HG02610 (cell line): Measurements from ENCODE around the gene TRIM7.
A peak's percentile ranks its signal among the peaks of the same experiment; 100 is the strongest.
"Not testable (repeated sequence)": the region's sequence is repeated elsewhere in the genome, so short reads cannot be mapped to it uniquely, and the experiment has no call there.

Experiments
- ATAC-seq: cut with Tn5 transposase; IDR thresholded peaks from one replicate; pipeline ENCODE4 v1.9.1; 2021; ENCODE audit warnings: mild to moderate bottlenecking, moderate library complexity; ENCODE audit not compliant: unreplicated experiment

Gene TRIM7

GRCh38 chr5:181194489-181195248 is 10.3 kb downstream of the TRIM7 start:
- no peak for ATAC-seq

DNA sequence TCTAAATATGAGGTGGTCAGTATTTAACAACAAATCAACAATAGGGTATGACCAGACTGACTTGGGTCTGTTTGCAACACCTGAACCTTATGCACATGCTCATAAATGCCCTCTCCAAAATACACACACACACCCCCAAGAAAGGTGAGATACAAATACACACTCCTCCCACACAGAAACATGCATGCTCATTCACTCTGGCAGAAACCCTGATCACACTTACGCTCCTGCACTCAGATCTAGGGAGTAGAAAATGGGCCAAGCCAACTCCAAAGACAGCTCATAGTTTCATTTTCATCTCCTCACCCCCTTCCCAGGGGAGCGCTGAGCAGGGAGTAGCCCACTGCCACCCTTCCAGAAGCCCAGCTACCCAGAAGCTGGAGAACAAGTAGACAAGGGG is 11.3 kb downstream of the TRIM7 start:
- ATAC-seq: no peak

DNA sequence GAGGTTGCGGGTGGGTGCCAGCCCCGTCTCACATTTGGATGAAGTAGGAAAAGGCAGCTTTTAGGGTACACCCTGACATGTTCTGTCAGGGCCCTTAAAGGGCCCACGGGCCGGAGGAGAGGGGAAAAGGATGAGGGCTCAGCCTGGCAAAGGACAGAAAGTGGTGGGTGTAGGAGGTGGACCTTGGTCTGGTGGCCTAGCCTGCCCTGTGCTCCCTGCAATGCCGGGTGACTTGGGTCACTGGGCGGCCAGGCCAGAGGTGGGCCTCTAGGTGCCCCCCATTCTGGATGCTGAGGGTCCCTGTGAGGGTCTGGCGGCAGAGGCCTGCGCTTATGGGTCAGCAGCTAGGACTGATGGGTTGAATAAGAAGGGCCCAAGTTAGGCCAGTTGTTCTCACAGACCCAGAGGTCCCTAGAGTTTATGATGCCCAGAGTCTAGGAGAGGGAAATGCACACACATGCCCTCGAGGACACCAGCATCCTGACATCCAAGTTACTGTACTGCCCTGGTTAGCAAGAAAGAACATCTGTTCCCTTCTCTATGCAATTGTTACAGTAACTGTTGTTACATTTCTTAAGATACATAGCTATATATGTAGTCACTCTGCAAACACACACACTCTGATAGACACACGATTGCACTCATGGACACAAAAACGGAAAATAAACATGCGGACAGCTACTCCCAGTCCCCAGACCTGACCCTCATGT is 12.5 kb downstream of the TRIM7 start:
- no peak for ATAC-seq

DNA sequence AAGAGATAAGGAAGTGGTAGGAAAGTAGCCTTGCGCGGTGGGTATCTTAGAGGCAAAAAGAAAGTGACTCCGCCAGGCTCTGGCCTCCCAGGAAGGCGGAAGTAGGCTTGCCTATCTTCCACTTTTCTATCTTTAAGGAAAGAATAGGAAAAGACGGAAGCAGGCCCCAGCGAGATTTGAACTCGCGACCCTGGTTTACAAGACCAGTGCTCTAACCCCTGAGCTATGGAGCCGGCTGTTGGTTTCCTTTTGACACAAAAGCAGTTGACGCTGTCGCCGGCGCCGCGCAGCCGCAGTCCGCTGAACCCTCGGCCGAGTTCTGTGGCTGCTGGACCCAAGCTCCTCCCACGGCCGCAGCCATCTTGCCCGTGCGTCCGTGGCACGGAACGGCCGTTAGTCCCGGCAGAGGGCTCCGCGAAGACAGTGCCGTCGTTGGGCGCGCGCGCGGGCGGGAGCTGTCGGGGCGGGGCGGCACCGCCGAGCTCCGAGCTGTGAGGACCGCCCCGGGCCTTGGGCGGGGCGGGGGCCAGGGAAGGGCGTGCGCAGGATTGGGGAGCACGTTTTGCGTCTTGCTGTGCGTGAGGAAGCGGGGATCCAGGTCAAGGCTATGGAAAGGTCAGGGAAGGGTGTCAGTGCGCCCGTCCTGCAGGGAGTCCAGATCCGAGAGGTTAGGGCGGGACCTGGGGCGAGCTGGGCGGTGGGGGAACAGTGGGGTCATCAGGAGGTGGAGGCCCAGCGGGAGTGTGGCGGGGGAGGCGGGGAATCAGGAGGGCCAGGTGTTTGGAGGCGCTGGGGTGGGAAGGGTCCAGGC is 13.3 kb downstream of the TRIM7 start:
- ATAC-seq: peak; percentile 57

DNA sequence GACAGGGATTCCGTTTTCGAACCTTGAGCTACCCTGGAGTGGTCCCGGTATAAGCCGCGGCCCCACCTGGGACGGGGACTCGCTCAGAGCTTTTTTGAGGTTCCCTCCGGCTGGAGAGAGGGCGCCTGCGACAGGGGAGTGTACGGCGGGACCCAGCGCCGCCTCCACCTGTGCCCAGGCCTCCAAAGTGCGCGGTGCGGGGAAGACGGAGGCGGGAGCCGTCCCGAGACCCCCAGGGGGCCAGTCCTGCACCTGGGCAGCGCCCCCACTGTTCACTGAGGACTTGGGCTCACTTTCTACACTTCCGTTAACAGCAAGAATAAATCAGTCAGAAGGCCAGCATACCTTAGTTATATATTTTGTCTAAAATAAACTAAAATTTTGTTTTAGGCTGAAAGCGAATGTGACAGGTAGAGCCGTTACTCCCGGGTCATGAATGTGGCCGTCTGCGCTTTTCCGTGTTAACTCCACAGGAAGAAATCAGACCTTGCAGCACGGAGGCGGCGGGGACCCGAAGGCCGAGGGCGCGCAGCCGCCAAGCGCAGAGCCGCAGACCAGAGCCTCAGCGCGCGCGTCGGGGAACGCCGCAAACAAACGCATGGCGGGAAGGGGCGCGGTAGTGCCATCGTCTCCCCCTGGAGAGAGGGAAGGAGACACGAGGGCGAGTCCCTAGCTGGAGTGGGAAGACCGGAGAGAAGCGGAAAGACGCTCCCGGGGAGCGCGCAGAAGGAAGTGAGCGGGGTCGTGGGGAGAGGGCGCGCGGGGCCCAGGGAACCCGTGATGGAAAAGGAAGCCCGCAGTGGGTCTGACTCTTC is 14.1 kb downstream of the TRIM7 start:
- no peak for ATAC-seq

DNA sequence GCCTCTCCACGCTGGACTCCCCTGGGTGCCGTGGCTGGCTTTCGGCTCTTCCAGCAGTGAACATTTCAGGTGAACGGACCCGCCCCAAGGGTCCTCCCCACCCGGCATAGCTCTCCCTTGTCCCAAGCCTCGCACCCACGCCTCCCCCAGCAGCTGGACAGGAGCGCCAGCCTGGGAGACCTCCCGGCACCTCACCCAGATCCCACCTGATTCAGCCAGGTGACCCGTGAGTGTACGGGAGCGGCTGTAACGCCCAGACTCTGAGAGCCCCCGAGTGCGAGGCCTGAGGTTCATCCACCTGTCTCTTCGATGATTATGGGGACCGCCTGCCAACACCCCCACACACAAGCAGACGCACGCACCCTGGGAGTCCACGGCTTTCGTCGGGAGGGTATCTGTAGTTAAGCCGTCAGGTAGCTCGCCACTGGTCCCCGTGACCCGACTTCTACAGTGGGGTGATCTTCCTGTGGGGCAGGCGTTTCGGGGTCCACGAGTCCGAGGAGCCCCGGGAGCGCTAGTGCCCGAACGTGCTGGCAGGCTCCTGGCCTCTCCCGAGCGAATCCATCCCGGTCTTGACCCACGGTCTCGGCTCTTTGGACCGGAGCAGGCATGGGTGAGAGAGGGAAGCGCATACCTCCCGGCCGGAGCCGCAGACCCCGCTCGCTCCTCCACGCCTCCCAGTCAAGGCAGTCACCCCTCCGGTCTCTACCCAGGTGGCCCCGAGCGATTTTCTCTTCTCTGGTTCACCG is 14.9 kb downstream of the TRIM7 start:
- ATAC-seq: no peak

- ATAC-seq: no peak
Observed at GRCh38 chr5:181189363-181189961, 15.5 kb downstream of the TRIM7 start.

- no peak for ATAC-seq
Observed at GRCh38 chr5:181188700-181189362, 16.2 kb downstream of the TRIM7 start.

GRCh38 chr5:181187500-181188213 is 17.3 kb downstream of the TRIM7 start:
- ATAC-seq: no peak

DNA sequence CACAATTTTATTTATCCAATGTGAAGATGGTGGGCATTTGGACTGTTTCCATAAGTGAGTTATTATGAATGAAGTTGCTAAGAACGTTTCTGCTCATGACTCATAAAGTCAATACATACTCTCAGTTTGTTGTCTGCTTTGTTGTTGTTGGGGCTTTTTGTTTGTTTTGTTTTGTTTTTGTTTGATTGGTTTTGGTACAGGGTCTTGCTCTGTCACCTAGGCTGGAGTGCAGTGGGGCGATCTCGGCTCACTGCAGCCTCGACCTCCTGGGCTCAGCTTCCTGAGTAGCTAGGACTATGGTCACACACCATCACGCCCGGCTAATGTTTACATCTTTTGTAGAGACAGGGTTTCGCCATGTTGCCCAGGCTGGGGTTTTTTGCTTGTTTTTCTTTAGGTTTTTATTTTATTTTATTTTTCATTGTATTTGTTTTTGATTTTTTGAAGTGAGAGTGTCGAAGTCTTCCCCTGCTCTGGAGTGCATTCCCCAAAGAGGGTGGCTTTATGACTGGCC is 18.0 kb downstream of the TRIM7 start:
- ATAC-seq: no peak

DNA sequence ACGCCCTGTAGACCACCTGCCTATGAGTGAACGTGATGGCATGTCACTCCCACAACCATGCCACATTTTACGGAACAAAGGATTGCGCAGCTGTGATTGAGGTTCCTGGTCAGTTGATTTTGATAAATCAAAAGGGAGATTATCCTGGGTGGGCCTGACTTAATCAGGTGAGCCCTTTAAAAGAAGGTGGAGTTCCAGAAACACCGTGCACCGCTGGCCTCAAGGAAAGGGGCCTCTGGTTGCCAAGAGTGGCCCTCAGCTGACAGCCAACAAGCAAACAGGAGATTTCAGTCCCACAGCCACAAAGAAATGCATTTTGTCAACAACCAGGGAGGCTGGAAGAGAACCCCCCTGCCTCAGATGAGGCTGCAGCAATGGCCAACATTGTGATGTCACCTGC is 19.0 kb downstream of the TRIM7 start:
- ATAC-seq: no peak

DNA sequence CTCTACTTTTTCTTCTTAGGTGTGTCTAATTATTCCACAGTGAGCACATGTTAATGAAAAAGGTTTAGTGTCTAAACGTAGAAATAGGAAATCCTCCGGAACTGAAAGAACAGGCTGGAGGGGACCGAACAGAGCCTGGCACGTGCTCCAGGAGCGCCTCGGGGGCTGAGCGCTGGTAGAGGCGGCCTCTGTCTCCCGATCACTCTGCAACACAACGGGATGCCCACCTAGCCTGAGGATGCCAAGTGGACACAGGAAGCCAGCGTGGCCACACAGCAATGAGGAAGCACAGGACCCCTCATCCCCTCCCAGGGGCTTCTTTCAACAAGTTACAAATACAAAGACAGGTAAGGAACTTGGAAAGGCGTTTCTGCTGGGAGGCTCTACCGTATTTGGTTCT is 19.4 kb downstream of the TRIM7 start:
- ATAC-seq: no peak

DNA sequence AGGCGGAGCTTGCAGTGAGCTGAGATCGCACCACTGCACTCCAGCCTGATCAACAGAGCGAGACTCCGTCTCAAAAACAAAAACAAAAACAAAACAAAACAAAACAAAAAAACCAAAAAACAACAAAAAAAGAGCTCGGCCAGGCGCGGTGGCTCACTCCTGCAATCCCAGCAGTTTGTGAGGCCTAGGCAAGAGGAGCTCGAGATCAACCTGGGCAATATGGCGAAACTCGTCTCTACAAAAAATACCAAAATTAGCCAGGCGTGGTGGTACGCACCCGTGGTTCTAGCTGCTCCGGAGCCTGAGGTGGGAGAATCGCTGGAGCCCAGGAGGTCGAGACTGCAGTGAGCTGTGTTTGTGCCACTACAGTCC is 20.2 kb downstream of the TRIM7 start:
- ATAC-seq: no peak

GRCh38 chr5:181182651-181183050 is 22.3 kb downstream of the TRIM7 start:
- no peak for ATAC-seq

- peak; percentile 40 for ATAC-seq
Observed at GRCh38 chr5:181181650-181182565, 23.1 kb downstream of the TRIM7 start.

- ATAC-seq: not testable (repeated sequence)
Observed at GRCh38 chr5:181177559-181177958, 27.4 kb downstream of the TRIM7 start.

GRCh38 chr5:181176254-181176952 is 28.6 kb downstream of the TRIM7 start:
- ATAC-seq: no peak
